MCF 10A (cell line): ENCODE measurements around the gene SH3RF2. TPM values are rescaled to one million over a fixed set of nuclear protein-coding genes. Genes with fewer than 3 reads are reported as not detected.

Experiments used
- BruUV-seq: library from RNA; stranded (reverse); fragments of 400-500 nt; replicated peaks from 2 replicates; lab custom pipeline; 2021; lab: Mats Ljungman, UMichigan
- CTCF ChIA-PET: fragments of 300-600 bp; sonication (Branson Sonifier 250); formaldehyde crosslinking; extraction: SDS; loops from one replicate; lab custom pipeline; 2021; ENCODE audit warnings: antibody characterized with exemption, inconsistent platforms; lab: Yijun Ruan, JAX
- POLR2A ChIA-PET: fragments of 300-600, 350-650 bp; sonication (Branson Sonifier 250); formaldehyde crosslinking; extraction: SDS; loops from one replicate; lab custom pipeline; 2020; ENCODE audit warnings: antibody characterized with exemption, inconsistent platforms; lab: Yijun Ruan, JAX
- DNase-seq: peaks from one replicate; pipeline ENCODE4 v3.0.0-alpha.2; 2018; ENCODE audit not compliant: unreplicated experiment
- H3K27ac Mint-ChIP-seq: one replicate; pipeline ENCODE4 v1.8.0; 2022; ENCODE audit warnings: mild to moderate bottlenecking, low read depth, mixed read lengths; ENCODE audit not compliant: unreplicated experiment
- H3K27me3 Mint-ChIP-seq: one replicate; pipeline ENCODE4 v1.8.0; 2022; ENCODE audit warnings: mixed read lengths; ENCODE audit not compliant: insufficient read depth, unreplicated experiment
- H3K36me3 Mint-ChIP-seq: one replicate; pipeline ENCODE4 v1.8.0; 2022; ENCODE audit warnings: mild to moderate bottlenecking, moderate library complexity, mixed read lengths; ENCODE audit not compliant: insufficient read depth, unreplicated experiment
- H3K4me1 Mint-ChIP-seq: one replicate; pipeline ENCODE4 v1.8.0; 2022; ENCODE audit warnings: mixed read lengths; ENCODE audit not compliant: insufficient read depth, unreplicated experiment
- H3K4me3 Mint-ChIP-seq: one replicate; pipeline ENCODE4 v1.8.0; 2022; ENCODE audit warnings: mild to moderate bottlenecking, moderate library complexity, mixed read lengths; ENCODE audit not compliant: unreplicated experiment
- H3K9me3 Mint-ChIP-seq: one replicate; pipeline ENCODE4 v1.8.0; 2022; ENCODE audit warnings: mixed read lengths; ENCODE audit not compliant: unreplicated experiment
- CTCF ChIP-seq: fragments of 200-600 bp; IDR thresholded peaks from one replicate; pipeline ENCODE4 v1.8.0; 2022; ENCODE audit warnings: antibody characterized with exemption, mild to moderate bottlenecking; ENCODE audit not compliant: unreplicated experiment
- intact Hi-C: fragments of 100-400 bp; cut with micrococcal nuclease; formaldehyde crosslinking; loops from 2 replicates; pipeline ENCODE4 v1.14.1; 2022
- total RNA-seq: library from RNA; stranded (reverse); gene quantifications from 2 replicates; pipeline ENCODE4 v1.2.3, GENCODE V29; 2022

Gene SH3RF2
- total RNA-seq, 1 experiment from 2014 or later, result 29.6 TPM

GRCh38 chr5:146020100-146020499 is 83.7 kb downstream of the SH3RF2 start:
- H3K27ac Mint-ChIP-seq, result peak overlapping the region; percentile 55
- DNase-seq, result no peak

GRCh38 chr5:146024034-146024433 is 87.7 kb downstream of the SH3RF2 start:
- Mint-ChIP-seq H3K27me3 (no peaks in the 10 kb centered on the region), H3K27ac (no peak overlapping the region), H3K9me3 (no peaks in the 10 kb centered on the region), H3K4me3 (no peak overlapping the region), H3K4me1 (peaks cover 19% of the 10 kb centered on the region), H3K36me3 (peaks cover 31% of the 10 kb centered on the region)
- no peak for TF ChIP-seq CTCF
- BruUV-seq, result no TSS peak
- DNase-seq, result no peak
- intact Hi-C loops, result no loop called here
- CTCF ChIA-PET, result interaction anchor here (0.7 kb wide), 1 partner anchor 475 kb away, joined by 4 read pairs; no protein-coding TSS in a partner anchor
- POLR2A ChIA-PET, result interaction anchor here (4.3 to 5.3 kb wide), 2 partner anchors 18 to 85 kb away, joined by 36 to 67 read pairs; partner anchors contain the start of gene SH3RF2

More at GRCh38 chr5:146020100-146020499, 83.7 kb downstream of the SH3RF2 start:
- Mint-ChIP-seq H3K9me3 (no peaks in the 10 kb centered on the region), H3K36me3 (peaks cover 49% of the 10 kb centered on the region), H3K4me1 (peaks cover 6% of the 10 kb centered on the region), H3K4me3 (no peak overlapping the region), H3K27me3 (no peaks in the 10 kb centered on the region)
- no peak for TF ChIP-seq CTCF
- intact Hi-C loops, result no loop called here
- no TSS peak for BruUV-seq
- ChIA-PET POLR2A (interaction anchor here (1.1 to 1.4 kb wide), 2 partner anchors 26 to 82 kb away, joined by 4 read pairs; no protein-coding TSS in a partner anchor), CTCF (interaction anchor here (1.7 kb wide), 1 partner anchor 194 kb away, joined by 7 read pairs; no protein-coding TSS in a partner anchor)

DNA sequence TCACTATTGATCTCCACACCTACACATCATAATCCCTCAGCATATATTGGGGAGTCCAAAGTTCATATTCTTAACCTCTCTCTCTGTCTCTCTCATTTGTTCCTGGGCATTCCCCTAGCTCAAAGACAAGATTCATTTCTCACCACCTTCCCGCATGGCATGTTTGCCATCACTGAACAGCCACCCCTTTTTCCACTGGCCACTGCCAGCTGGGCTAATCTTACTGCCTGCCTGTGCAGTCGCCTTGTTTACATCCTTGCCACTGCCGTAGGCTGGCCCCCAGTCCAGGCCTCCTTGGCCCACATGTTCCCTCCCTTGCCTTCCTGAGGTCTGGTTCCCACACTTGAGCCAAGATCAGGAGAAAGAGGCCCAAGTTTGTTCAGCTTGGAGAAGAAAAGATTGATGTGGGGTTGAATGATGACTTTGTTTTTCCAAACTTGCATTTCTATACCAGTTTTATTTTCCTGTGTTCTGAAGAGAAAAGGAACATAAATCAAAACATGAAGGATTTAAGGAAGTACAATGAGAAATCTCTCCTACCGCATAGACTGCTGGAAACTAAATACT is 88.8 kb downstream of the SH3RF2 start:
- TF ChIP-seq CTCF, result no peak
- Mint-ChIP-seq H3K27me3 (no peaks in the 10 kb centered on the region), H3K36me3 (peaks cover 30% of the 10 kb centered on the region), H3K4me1 (peaks cover 19% of the 10 kb centered on the region), H3K4me3 (no peak overlapping the region), H3K27ac (no peak overlapping the region), H3K9me3 (no peaks in the 10 kb centered on the region)
- BruUV-seq, result no TSS peak
- intact Hi-C loops, result loop anchor here (5.0 kb wide), 2 partner anchors 48 to 88 kb away; partner anchors contain the start of gene SH3RF2
- CTCF ChIA-PET, result interaction anchor here (0.5 to 4.0 kb wide), 10 partner anchors 12 to 245 kb away, joined by 3 to 25 read pairs (median 3); no protein-coding TSS in a partner anchor
- POLR2A ChIA-PET, result interaction anchor here (0.9 to 5.3 kb wide), 6 partner anchors 8 to 86 kb away, joined by 3 to 67 read pairs (median 4); partner anchors contain the start of gene SH3RF2
- DNase-seq, result no peak

GRCh38 chr5:146025681-146026080 is 89.3 kb downstream of the SH3RF2 start:
- CTCF ChIA-PET, result interaction anchor here (0.6 to 4.0 kb wide), 7 partner anchors 11 to 289 kb away, joined by 3 to 25 read pairs (median 3); no protein-coding TSS in a partner anchor
- Mint-ChIP-seq H3K27ac (no peak overlapping the region), H3K4me3 (no peak overlapping the region), H3K36me3 (peaks cover 30% of the 10 kb centered on the region), H3K27me3 (no peaks in the 10 kb centered on the region), H3K4me1 (peaks cover 15% of the 10 kb centered on the region), H3K9me3 (no peaks in the 10 kb centered on the region)
- no peak for TF ChIP-seq CTCF
- POLR2A ChIA-PET, result interaction anchor here (0.9 to 5.3 kb wide), 6 partner anchors 8 to 86 kb away, joined by 3 to 67 read pairs (median 4); partner anchors contain the start of gene SH3RF2
- intact Hi-C loops, result loop anchor here (5.0 kb wide), 2 partner anchors 48 to 88 kb away; partner anchors contain the start of gene SH3RF2
- BruUV-seq, result no TSS peak
- no peak for DNase-seq
